ENCODE data around the gene KCNG4.
"Not testable (repeated sequence)": the region's sequence is repeated elsewhere in the genome, so short reads cannot be mapped to it uniquely, and the experiment has no call there.

KCNG4 gene

DNA sequence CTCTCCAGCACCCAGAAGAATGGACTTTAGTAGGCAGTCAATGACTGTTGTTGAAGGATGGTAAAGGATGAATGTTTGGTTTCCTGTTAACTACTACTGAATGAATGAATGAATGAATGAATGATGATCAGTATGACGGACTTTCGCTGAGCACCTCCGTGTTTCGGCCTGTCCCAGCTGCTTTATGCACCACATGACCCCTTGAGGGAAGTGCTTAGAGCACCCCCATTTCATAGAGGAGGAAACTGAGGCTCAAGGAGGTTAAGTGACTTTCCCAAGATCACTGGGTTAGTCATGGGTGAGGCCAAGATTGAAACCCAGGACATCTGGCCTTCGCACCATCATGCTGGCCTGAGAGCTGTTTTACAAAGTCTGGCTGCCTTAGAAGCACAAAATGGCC, 6.8 kb downstream of the KCNG4 start:
- no peak for DNase-seq

DNA sequence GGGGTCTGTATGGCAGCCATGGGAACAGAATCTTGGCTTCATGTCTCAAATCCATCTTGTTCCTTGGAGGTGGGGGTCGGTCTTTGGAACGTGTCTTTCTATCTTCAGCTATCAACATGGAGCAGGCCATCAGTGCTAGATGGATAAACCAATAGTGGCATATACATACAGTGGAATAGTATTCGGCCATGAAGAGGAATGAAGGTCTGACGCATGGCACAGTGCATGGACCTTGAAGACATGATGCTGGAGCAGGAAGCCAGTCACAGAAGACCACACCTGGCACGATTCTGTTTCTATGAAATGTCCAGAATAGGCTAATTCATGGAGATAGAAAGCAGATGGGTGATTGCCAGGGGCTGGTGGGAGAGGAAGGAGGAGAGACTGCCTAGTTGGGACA, 7.8 kb downstream of the KCNG4 start:
- DNase-seq = no peak

DNA sequence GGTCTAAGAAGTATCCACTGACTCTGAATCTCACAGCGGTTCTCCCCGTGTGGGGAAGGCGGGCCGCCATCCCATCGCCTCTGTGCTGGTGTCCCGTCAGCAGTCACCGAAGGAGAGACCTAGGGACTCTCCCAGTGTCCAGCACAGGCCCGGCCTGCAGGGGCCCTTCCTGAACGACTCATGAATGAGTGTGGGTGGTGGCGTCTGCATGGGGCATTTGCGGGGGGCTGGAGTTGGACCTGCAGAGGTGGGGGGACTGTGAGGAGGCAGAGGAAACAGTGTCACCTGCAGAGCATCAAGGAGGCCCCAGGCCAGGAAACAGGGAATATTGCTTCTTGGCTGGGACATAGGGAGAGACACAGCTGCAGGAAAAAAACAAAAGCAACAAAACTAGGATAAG, 10.3 kb downstream of the KCNG4 start:
- no peak for DNase-seq

DNA sequence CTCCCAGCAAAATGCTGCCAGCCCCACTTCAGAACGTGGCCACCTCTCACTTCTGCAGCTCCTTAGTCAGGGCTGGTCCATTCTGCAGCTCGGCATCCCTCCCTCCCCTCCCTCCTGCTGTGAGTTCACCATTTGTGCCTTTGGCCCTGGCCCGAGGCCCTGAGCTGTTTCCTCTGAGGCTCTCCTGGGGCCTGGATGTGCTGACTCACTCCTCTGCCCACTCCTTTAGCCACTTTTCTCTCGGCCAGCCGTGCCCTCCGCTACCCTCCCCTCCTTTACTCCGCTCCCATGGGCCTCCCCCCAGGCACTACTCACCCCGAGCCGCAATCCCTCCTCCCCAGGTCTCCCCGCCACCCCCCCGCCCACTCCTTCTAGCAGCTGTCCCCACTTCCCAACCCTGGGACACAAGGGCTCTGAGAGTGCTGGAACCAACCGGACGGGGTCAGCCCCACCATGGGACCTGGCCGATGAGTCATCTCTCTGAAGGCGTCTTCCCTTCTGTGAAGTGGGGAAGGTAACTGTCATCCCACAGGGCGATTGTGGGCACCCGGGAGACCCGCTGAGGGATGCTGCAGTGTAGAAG, 11.5 kb downstream of the KCNG4 start:
- no peak for DNase-seq

DNA sequence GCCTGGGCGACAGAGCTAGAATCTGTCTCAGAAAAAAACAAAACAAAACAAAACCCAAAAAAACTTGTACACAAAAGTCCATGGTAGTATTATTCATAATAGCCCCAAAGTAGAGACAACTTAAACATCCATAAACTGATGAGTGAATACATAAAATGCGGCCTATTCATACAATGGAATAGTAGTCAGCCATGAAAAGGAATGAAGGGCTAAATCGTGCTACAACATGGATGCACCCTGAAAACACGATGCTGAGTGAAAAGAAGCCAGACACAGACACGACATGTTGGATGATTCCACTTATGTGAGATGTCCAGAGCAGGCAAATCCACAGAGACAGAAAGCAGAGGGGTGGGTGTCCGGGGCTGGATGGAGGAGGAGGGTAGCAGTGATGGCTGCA, 12.3 kb downstream of the KCNG4 start:
- DNase-seq = no peak

DNA sequence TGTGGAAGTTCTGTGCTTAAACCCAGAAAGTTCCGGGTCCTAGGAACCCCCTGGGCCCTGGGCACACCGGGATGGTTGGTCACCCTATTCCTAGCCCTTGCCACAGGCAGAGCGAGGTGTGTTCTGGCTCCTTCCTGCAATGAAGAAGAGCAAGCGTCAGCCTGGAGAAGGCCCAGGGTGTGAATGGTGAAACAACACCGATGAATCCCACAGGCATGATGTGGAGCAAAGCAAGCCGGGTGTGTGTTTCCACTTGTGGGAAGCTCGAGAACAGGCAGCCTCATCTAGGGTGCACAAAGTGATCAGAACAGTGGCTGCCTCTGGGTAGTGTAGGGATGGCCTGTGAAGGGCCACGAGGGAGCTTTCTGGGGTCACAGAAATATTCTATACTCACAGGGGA, 13.8 kb downstream of the KCNG4 start:
- DNase-seq = no peak

DNA sequence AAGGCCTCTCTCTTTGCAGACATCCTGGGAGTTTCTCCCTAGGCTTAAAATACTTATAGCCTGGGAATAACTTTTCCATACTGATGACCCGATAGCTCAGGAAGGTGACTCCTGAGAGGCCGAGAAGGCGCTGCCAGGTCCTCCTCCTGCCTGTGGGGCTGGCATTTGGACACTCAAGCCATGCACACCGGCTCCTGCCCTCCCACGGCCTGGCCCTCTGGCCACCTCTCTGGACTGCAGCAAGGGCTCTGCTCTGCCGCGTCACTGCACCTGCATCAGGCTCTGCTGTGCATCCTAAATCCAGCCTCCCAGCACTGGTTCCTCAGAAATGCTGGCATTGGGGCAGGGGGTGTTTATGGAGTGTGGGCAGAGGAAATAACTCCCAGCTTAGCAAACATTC, 14.2 kb downstream of the KCNG4 start:
- DNase-seq = no peak

DNA sequence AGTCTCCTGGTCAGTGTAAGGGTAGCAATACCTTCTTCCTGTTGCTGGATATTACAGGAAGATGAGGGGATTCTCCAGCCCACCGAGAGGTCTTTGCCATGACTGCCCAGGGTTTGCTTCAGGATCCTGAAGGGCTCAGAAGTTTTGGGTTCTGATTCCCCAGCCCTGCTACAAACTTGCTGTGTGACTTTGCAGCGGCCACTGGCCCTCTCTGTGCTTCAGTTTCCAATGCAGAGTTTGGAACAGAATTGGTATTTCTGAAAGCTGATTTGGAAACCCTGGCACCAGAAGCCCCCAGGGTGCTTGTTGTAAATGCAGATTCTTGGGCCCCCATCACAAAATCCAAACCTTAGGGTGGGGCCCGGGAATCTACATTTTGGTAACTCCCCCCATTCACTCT, 14.7 kb downstream of the KCNG4 start:
- no peak for DNase-seq

DNA sequence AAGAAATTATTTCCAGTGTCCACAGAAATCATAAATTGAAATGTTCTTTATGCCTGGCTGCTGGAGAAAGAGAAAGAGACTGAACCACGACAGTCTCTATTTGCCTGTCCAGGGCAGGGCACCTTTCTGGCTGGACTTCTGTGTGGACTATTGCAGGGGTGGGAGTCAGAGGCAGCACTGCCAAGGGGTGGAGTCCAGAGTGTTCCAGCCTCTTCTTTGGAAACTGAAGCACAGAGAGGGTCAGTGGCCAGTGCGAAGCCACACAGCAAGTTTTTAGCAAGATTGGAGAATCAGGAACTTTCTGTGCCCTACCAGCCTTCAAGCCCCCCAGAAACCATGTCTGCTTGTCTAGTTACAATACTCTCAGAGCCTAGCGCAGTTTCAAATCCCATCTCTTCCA, 15.3 kb downstream of the KCNG4 start:
- DNase-seq = no peak

DNA sequence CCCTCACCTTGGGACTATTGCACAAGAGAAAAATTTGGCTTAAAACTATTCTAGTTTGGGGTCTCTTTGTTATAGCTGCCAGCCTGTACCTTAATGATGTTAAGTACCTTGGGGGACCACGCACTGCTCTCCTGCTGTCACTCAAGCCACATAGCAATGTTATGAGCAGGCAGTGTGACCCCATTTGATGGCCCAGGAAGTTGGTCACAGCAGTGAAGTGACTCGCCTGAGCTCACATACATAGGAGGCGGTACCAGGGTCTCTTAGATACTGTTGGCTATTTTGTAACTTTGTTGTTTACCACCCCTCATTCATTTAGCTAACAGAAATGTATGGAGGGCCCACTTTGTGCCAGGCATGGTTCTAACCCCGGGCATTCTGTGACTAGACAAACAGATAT, 16.4 kb downstream of the KCNG4 start:
- no peak for DNase-seq

DNA sequence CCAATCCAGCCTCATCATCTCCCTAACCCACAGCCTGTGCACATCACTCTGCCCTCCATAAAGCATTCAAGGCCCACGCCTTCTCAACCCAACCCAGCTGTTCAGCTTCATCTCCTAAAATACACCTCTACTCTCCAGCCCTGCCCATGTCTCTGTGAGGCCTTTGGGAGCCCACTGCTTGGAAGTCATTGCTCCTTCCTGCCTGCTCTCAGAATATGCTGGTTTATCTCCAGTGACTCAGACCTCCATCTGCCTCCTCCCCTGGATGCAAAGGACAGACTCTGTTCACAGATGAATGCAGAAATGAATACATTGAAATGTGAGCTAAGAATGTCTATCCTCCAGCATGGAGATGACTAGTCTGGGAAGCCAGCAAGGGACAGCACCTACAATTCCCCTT, 19.0 kb downstream of the KCNG4 start:
- no peak for DNase-seq

DNA sequence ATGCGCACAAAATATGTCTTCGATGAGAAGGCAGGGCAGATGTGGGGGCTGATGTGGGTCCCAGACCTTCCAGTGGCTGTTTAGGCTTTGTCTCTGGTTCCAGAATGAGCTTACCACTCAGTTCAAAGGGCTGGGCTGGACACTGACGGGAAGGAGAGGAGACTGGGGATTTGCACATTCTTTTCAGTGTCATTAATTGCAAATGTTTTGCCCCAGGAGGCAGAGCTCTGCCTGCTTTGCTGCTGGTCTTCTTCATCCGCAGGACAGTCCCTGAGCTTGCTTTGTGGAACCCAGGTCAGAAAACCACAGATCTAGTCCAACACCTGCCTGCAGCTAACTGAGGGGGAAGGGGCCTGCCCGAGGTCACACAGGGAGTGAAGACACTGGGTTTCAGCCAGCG, 20.9 kb downstream of the KCNG4 start:
- no peak for DNase-seq

DNA sequence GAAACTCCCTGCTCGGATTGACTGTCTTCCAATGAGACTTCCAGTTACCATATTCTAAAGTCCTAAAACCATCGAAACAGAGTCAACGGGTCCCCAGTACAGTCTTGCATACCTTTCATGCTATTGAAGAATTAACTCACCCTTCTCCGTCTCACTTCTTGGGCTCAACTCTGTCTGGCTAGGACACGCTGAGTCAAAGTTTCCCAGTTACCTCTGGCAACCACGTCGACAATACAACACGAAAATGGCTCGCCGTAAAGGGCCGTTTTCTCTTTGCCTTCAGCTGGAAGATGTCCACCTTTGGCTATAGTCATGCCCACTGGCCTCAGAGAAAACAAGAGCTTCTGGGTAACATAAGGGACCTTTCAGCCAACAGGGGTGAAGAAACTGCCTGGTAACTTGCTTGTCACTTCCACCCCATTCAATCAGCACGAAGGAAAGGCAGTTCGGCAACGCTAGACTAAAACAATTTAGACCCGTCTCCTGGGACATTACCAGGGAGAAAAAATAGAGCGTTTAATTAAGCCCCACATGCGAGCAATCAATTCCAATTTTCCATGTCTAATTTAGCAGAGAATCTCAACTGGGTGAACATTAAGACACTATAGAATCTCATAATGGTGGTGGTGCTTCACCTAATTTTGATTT, 21.5 kb downstream of the KCNG4 start:
- no peak for DNase-seq

DNA sequence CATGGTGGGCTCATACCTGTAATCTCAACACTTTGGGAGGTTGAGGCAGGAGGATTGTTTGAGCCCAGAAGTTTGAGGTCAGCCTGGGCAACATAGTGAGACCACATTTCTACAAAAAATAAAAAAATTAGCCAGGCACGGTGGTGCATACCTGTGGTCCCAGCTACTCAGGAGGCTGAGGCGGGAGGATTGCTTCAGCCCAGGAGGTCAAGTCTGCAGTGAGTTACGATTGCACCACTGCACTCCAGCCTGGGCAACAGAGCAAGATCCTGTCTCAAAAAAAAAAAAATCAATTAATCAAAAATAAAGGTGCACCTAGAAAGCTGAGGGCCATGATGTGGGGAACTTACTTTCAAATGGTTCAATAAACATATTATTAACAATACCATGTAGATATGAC, 23.7 kb downstream of the KCNG4 start:
- DNase-seq = not testable (repeated sequence)

DNA sequence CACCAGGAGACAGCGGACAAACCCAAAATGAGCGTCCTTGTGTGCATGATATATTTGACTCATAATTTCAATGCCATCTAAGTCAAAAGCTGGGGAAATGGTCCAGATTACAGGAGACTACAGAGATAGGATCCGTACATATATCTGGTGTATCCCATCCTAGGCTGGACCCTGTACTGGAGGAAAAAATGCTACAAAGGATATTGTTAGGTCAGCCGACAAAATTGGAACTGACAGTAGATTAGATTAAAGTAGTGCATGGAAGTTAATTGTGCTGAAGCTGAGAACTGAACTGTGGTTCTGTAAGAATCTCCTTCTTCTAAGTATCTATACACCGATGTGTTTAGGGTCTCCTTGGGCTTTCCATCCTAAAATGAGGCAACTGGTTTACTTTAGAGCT, 24.3 kb downstream of the KCNG4 start:
- no peak for DNase-seq

DNA sequence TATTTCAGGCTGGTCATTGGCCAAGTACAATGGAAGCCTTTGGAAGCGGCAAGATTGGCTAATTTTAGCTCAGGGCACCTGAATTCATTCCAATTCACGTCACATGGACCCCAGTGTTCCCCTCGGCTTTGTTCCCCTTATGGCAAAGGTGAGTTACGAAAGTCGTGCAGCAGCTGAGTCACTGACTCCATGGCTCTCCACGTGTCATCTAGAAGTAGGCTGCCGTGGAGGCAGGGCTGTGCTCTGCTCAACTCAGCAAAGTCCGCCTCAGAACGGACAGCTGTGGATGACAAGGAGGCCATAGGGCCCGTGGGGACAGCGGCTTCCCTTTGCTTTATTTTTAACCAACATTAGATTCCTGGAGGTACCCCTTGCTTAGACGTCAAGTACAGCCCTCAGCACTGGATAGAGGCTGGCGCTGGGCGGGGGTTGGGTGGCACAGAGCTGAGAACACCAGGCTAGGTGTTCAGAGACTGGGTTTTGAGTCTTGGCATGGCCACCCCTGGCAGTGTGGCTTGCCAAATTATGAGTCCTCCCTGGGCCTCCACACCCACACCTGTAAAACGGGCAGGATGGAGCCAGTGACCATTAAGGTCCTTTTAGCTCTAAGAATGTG, 25.3 kb downstream of the KCNG4 start:
- DNase-seq = no peak

DNA sequence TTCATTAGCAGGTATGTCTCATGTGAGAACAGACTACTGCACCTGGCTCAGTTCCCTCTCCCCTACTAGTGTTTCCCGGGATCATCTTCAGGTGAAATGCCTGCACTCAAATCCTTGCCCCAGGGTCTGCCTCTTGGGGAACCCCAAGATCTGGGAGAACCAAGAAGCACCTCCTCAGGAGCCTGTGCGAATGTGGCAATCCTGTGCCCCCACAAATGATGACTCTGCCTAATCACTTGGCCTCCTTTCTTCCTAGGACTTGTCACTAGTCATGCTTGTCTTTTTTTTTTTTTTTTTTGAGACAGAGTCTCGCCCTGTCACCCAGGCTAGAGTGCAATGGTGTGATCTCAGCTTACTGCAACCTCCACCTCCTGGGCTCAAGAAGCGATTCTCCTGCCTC, 27.2 kb downstream of the KCNG4 start:
- no peak for DNase-seq

DNA sequence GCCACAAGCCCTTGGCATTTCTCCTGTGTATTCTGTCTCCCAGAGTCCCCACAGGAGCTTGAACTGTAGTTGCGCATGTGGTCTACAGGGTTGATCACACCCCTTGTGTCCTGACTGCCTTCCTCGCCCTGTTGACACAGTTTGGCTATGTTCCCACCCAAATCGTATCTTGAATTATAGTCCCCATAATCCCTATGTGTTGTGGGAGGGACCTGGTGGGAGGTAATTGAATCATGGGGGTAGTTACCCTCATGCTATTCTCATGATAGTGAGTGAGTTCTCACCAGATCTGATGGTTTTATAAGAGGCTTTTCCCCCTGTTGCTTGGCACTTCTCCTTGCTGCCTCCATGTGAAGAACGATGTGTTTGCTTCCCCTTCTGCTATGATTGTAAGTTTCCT, 27.7 kb downstream of the KCNG4 start:
- DNase-seq = no peak

DNA sequence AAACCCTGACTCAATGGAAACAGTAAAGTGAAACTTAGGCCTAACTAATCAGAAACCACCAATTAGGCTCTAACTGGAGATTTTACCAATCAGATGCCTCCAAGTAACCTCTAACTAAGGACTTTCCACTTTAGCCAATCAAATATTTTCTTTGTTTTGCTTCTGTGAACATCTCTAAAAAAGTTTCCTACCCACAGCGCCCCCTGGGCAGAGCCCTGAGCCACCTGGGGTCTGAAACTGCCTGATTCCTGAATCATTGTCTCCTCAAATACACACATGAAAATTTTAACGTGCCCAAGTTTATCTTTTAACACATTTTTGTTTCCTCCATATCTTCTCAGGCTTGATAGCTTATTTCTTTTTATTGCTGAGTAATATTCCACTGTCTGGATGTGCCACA, 29.8 kb downstream of the KCNG4 start:
- no peak for DNase-seq

DNA sequence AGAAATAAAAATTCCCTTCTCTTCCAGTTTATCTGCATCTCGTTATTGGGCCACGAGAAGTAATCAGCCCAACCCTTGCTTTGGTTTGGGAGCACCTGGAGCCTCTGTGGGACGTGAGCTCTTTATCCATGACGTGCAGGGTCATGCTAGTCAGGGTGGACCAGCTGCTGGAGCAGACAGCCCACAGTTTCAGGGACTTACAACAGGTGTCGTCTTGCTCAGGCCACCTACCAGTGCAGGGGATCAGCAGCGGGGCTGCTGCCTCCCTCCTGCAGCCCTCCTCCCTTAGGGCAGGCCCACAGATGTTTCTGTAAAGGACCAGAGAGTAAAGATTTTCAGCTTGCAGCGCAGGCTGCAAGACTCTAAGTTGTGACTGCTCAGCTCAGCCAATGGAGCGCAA, 31.9 kb downstream of the KCNG4 start:
- no peak for DNase-seq

DNA sequence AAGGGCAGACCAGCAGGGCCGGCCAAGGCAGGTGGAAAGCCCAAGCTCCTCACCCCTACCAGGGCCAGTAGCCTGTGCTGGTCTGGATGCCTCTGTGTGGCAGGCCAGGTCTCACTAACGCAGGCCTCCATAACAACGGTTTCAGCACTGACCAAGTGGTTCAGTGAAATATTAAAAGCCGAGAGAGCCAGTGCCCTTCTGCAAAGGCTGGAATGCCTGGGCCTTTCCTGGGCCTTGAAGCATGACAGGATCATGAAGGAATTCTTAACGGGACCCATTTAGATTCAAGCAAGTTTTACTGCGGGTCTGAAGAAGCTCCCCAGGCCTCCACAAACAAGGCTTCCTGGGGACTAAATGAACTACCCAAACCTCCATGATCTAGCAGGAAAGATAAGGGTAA, 32.6 kb downstream of the KCNG4 start:
- no peak for DNase-seq

DNA sequence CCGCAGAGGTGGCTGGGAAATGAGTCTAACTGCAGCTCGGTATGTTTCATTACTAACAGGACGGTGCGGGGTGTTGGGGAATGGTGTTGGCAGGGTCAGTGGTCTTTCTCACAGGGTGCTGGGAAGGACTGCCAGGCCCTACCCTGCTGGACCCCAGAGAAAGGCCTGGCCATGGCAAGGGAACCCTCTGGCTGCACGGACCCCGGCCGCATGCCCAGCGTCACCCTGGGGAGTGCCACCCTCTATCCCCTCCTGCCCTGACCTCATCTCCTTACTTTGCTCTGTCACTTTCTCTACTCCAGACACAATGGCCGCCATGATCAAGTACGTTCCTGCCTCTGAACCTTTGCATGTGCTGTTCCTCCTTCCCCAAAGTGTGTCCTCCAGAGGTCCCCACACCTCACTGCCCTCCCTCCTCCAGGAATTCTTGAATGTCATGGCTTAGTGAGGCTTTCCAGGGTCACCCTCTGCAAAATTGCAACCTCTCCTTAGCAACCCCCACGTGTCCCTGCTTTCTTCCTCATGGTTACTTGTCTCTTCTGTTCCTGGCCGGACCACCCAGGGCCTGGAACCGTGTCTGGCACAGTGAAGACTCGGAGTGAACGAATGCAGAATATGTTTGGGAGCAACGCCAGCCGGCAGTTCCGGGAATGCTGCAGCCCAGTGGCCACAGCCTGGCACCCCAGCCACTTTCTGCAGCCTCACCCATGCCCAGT, 33.7 kb downstream of the KCNG4 start:
- DNase-seq = no peak

DNA sequence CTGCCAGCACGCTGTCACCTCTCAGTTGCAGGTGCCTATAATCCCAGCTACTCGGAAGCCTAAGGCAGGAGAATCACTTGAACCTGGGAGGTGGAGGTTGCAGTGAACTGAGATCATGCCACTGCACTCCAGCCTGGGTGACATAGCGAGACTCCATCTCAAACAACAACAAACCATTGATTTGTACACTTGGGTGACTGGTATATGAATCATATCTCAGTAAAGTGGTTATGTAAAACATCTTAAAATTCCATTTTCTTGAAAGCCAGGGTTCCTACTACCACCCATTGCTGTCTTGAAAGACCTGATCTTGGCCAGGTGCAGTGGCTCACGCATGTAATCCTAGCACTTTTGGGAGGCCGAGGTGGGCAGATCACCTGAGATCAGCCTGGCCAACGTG, 34.7 kb downstream of the KCNG4 start:
- not testable (repeated sequence) for DNase-seq

DNA sequence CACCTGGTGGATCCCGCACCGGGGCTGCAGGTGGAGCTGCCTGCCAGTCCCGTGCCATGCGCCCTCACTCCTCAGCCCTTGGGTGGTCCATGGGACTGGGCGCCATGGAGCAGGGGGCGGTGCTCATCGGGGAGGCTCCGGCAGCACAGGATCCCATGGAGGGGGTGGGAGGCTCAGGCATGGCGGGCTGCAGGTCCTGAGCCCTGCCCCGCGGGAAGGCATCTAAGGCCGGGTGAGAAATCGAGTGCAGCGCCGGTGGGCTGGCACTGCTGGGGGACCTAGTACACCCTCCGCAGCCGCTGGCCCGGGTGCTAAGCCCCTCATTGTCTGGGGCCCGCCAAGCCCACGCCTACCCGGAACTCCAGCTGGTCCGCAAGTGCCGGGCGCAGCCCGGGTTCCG, 35.3 kb downstream of the KCNG4 start:
- DNase-seq = not testable (repeated sequence)
